GM12878 (cell line): ENCODE data around the gene EPGN. TPM values are rescaled to one million over a fixed set of nuclear protein-coding genes. Genes with fewer than 3 reads are reported as not detected.

Experiments used
- ATAC-seq: fragments of 200-7000 bp; cut with Tn5 transposase; 3 replicates; pipeline ENCODE4 v1.9.1; 2020; ENCODE audit warnings: mild to moderate bottlenecking, moderate library complexity
- BruUV-seq: library from RNA; stranded (reverse); fragments of 400-500 nt; replicated peaks from 2 replicates; lab custom pipeline; 2021; lab: Mats Ljungman, UMichigan
- CTCF ChIA-PET: fragments of 300-600 bp; sonication (Branson Sonifier 250); formaldehyde crosslinking; extraction: SDS; loops from one replicate; lab custom pipeline; 2021; ENCODE audit warnings: inconsistent platforms; lab: Yijun Ruan, JAX
- POLR2A ChIA-PET: fragments of 350-600 bp; formaldehyde crosslinking; extraction: SDS; loops from one replicate; lab custom pipeline; 2021; ENCODE audit warnings: inconsistent platforms; lab: Charles Lee
- RAD21 ChIA-PET: fragments of 300-600 bp; sonication (Branson Sonifier 250); formaldehyde crosslinking; loops from one replicate; lab custom pipeline; 2023; ENCODE audit warnings: antibody characterized with exemption; ENCODE audit not compliant: unreplicated experiment; lab: Charles Lee
- SMC1A ChIA-PET: fragments of 300-600 bp; sonication (Branson Sonifier 250); formaldehyde crosslinking; loops from one replicate; lab custom pipeline; 2023; ENCODE audit not compliant: unreplicated experiment, uncharacterized antibody; lab: Charles Lee
- DNase-seq: peaks from one replicate; pipeline ENCODE4 v3.0.0-alpha.2; 2011; ENCODE audit warnings: low read depth, low spot score
- FAIRE-seq: peaks from 3 replicates; lab custom pipeline; 2011; peaks lifted over from hg19 to GRCh38; lab: Jason Lieb, UNC
- H2AFZ ChIP-seq: 2 replicates; pipeline ENCODE4 v1.6.0; 2011; ENCODE audit warnings: low read depth, low read length, control low read depth; ENCODE audit not compliant: control insufficient read depth
- H3K27ac ChIP-seq: 2 replicates; pipeline ENCODE4 v1.5.1; 2011; ENCODE audit warnings: control low read depth; ENCODE audit not compliant: control insufficient read depth, insufficient read depth
- H3K27me3 ChIP-seq, 2 experiments: replicated peaks in 1 of 2; 2 replicates each; pipeline versions ENCODE4 v1.6.0 to v1.6.1; 2011; ENCODE audit warnings: low read length in 1 of 2; ENCODE audit not compliant: control insufficient read depth in 2 of 2, insufficient read depth in 2 of 2
- H3K36me3 ChIP-seq, 2 experiments: 2 replicates each; pipeline ENCODE4 v1.5.1; 2011; ENCODE audit warnings: low read length in 1 of 2; ENCODE audit not compliant: control insufficient read depth in 2 of 2, insufficient read depth in 2 of 2
- H3K4me1 ChIP-seq: 2 replicates; pipeline ENCODE4 v1.6.1; 2011; ENCODE audit warnings: mild to moderate bottlenecking, low read length, moderate library complexity, mixed read lengths; ENCODE audit not compliant: control insufficient read depth, insufficient read depth
- H3K4me2 ChIP-seq: 2 replicates; pipeline ENCODE4 v1.6.0; 2011; ENCODE audit warnings: control low read depth; ENCODE audit not compliant: control insufficient read depth, insufficient read depth
- H3K4me3 ChIP-seq: fragments of 200-600 bp; sonication (generic); 2 replicates; pipeline ENCODE4 v1.5.1; 2016
- H3K79me2 ChIP-seq: 2 replicates; pipeline ENCODE4 v1.6.0; 2011; ENCODE audit warnings: low read length; ENCODE audit not compliant: control insufficient read depth, insufficient read depth
- H3K9ac ChIP-seq: 2 replicates; pipeline ENCODE4 v1.8.0; 2011; ENCODE audit warnings: low read length, control low read depth, mixed read lengths; ENCODE audit not compliant: control insufficient read depth, insufficient read depth
- H3K9me3 ChIP-seq: replicated peaks from 3 replicates; pipeline ENCODE4 v1.5.1; 2011; ENCODE audit warnings: mild to moderate bottlenecking, low read length; ENCODE audit not compliant: control insufficient read depth, insufficient read depth
- H4K20me1 ChIP-seq: 2 replicates; pipeline ENCODE4 v1.6.0; 2011; ENCODE audit not compliant: control insufficient read depth, insufficient read depth
- BACH1 ChIP-seq: fragments of 450-650 bp; IDR thresholded peaks from 2 replicates; pipeline ENCODE4 v1.6.1; 2017; ENCODE audit warnings: mild to moderate bottlenecking, borderline replicate concordance
- CBX3 ChIP-seq: fragments of 200-600 bp; sonication (generic); IDR thresholded peaks from 2 replicates; pipeline ENCODE4 v1.6.1; 2016; ENCODE audit warnings: low read depth, borderline replicate concordance
- DPF2 ChIP-seq: fragments of 450-650 bp; IDR thresholded peaks from 2 replicates; pipeline ENCODE4 v1.6.1; 2017; ENCODE audit warnings: mild to moderate bottlenecking
- ETV6 ChIP-seq, 2 experiments: fragments of 450-650 bp in 1 of 2; IDR thresholded peaks in 1 of 2; conservative IDR thresholded peaks in 1 of 2; 2 replicates each; pipeline ENCODE4 v1.6.1; 2014; ENCODE audit warnings: antibody characterized with exemption in 1 of 2, borderline replicate concordance in 1 of 2, low read depth in 1 of 2, mild to moderate bottlenecking in 1 of 2, moderate library complexity in 1 of 2
- EZH2 ChIP-seq: IDR thresholded peaks from 2 replicates; pipeline ENCODE4 v1.6.1; 2012; ENCODE audit warnings: low read depth, mild to moderate bottlenecking, control low read depth, inconsistent platforms, low read length, borderline replicate concordance; ENCODE audit not compliant: control insufficient read depth
- FOXM1 ChIP-seq: IDR thresholded peaks from 2 replicates; pipeline ENCODE4 v1.6.1; 2012; ENCODE audit warnings: low read depth, mild to moderate bottlenecking, inconsistent platforms, low read length, moderate library complexity
- HDAC2 ChIP-seq: fragments of 200-600 bp; sonication (generic); IDR thresholded peaks from 2 replicates; pipeline ENCODE4 v1.6.1; 2017
- MTA2 ChIP-seq: fragments of 450-650 bp; IDR thresholded peaks from 2 replicates; pipeline ENCODE4 v1.6.1; 2016; ENCODE audit warnings: low read depth, mild to moderate bottlenecking, moderate library complexity
- NR2F1 ChIP-seq: fragments of 450-650 bp; conservative IDR thresholded peaks from 2 replicates; pipeline ENCODE4 v1.6.1; 2017; ENCODE audit warnings: mild to moderate bottlenecking
- SP1 ChIP-seq: IDR thresholded peaks from one replicate; pipeline ENCODE4 v1.6.1; 2011; ENCODE audit warnings: low read depth, low read length
- USF2 ChIP-seq: IDR thresholded peaks from 2 replicates; pipeline ENCODE4 v1.6.1; 2011; ENCODE audit warnings: low read depth, low read length, improper control_type of control experiment, borderline replicate concordance
- ZBTB4 ChIP-seq: fragments of 450-650 bp; formaldehyde crosslinking; IDR thresholded peaks from 2 replicates; pipeline ENCODE4 v1.4.0; 2022; ENCODE audit warnings: mild to moderate bottlenecking, moderate library complexity
- ZNF217 ChIP-seq: fragments of 450-650 bp; IDR thresholded peaks from 2 replicates; pipeline ENCODE4 v1.6.1; 2017; ENCODE audit warnings: antibody characterized with exemption, mild to moderate bottlenecking
- WGBS: methylation state at CpG from one replicate; pipeline ENCODE4 v1.1.6; 2016; ENCODE audit warnings: low lambda C conversion rate; ENCODE audit not compliant: insufficient replicate concordance, insufficient coverage; ENCODE audit errors: missing lambda C conversion rate; 5-methylcytosine and 5-hydroxymethylcytosine counted together
- in situ Hi-C: fragments of 300-500 bp; cut with MboI; formaldehyde crosslinking; loops from 9 replicates; pipeline ENCODE4 v1.14.3; 2018; ENCODE audit warnings: mixed read lengths
- intact Hi-C: fragments of 100-400 bp; cut with micrococcal nuclease; formaldehyde crosslinking; loops from one replicate; pipeline ENCODE4 v1.14.2; 2022; ENCODE audit not compliant: unreplicated experiment
- polyA plus RNA-seq, 11 experiments: library from polyadenylated mRNA; depleted of rRNA in 4 of 11; unstranded in 6 of 11; stranded (reverse) in 5 of 11; fragments of >200 nt; fragmentation: Nextera tagmentation in 4 of 11; fragmentation: Illumina TruSeq in 1 of 11; extraction: Ambion mirVana in 4 of 11; extraction: Trizol in 1 of 11; gene quantifications; 1 replicate in 1 of 11; 2 replicates in 10 of 11; pipeline versions ENCODE4 v1.2.1 to v1.2.3, GENCODE V29; 2011 to 2016; ENCODE audit warnings: inconsistent platforms in 2 of 11, missing spikeins in 2 of 11, low read depth in 1 of 11
- total RNA-seq, 4 experiments: library from RNA; depleted of rRNA in 3 of 4; stranded (reverse); fragments of >200 nt in 3 of 4; fragmentation: Illumina TruSeq in 1 of 4; extraction: Trizol in 1 of 4; gene quantifications; 2 replicates each; pipeline versions ENCODE4 v1.2.1 to v1.2.3, GENCODE V29; 2013 to 2021
- TF ChIP-seq, protein P1 (sequence below): fragments of 450-650 bp; conservative IDR thresholded peaks from 2 replicates; pipeline ENCODE4 v1.6.1; 2017; ENCODE audit warnings: mild to moderate bottlenecking, moderate library complexity

The EPGN gene
- total and polyA plus RNA-seq, 10 of the 15 experiments (the other 5 are each of a cell fraction or from before 2014, with no cell fraction given), result 0.06 to 0.54 (median 0.28) TPM; not detected in 6

GRCh38 chr4:74328501-74328900, 20.2 kb downstream of the EPGN start:
- H4K20me1 ChIP-seq, result no peaks in the 10 kb centered on the region
- 0% methylated on average over 1 of the region's 1 CpG for WGBS
- TF ChIP-seq NR2F1, result no peak
- TF ChIP-seq CBX3, result no peak
- no peak for TF ChIP-seq EZH2
- no peak for TF ChIP-seq MTA2
- no peak for TF ChIP-seq BACH1
- TF ChIP-seq FOXM1, result no peak
- no peak for TF ChIP-seq HDAC2
- TF ChIP-seq, protein P1, sequence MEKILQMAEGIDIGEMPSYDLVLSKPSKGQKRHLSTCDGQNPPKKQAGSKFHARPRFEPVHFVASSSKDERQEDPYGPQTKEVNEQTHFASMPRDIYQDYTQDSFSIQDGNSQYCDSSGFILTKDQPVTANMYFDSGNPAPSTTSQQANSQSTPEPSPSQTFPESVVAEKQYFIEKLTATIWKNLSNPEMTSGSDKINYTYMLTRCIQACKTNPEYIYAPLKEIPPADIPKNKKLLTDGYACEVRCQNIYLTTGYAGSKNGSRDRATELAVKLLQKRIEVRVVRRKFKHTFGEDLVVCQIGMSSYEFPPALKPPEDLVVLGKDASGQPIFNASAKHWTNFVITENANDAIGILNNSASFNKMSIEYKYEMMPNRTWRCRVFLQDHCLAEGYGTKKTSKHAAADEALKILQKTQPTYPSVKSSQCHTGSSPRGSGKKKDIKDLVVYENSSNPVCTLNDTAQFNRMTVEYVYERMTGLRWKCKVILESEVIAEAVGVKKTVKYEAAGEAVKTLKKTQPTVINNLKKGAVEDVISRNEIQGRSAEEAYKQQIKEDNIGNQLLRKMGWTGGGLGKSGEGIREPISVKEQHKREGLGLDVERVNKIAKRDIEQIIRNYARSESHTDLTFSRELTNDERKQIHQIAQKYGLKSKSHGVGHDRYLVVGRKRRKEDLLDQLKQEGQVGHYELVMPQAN, result no peak
- TF ChIP-seq DPF2, result no peak
- no peak for TF ChIP-seq ZNF217
- no peak for TF ChIP-seq SP1
- no peak for TF ChIP-seq ZBTB4
- no peak for TF ChIP-seq ETV6 (conservative IDR thresholded peaks at IDR 0.05 in 1 of 2, IDR thresholded peaks at IDR 0.05 in 1 of 2; ENCODE audit: borderline replicate concordance in 1 of 2, low read depth in 1 of 2)
- no peak for TF ChIP-seq USF2
- H3K27me3 ChIP-seq, result no peaks in the 10 kb centered on the region; a peak in 1 of 4 replicates
- DNase-seq, result no peak
- in situ Hi-C loops (no loop called here), intact Hi-C loops (no loop called here)
- ChIA-PET CTCF (interaction anchor here (1.3 to 1.4 kb wide), 3 partner anchors 10 to 347 kb away, joined by 3 to 5 read pairs (median 4); no protein-coding TSS in a partner anchor), POLR2A (no interaction called here), SMC1A (interaction anchor here (1.2 to 1.6 kb wide), 2 partner anchors 42 to 131 kb away, joined by 4 read pairs; no protein-coding TSS in a partner anchor), RAD21 (no interaction called here)
- no peaks in the 10 kb centered on the region for H3K4me1 ChIP-seq
- BruUV-seq, result no TSS peak
- no peak overlapping the region for H3K9ac ChIP-seq
- H3K36me3 ChIP-seq, result no peaks in the 10 kb centered on the region
- H2AFZ ChIP-seq, result no peak overlapping the region
- H3K4me2 ChIP-seq, result no peak overlapping the region
- no peak overlapping the region for H3K4me3 ChIP-seq
- no peaks in the 10 kb centered on the region for H3K79me2 ChIP-seq
- H3K27ac ChIP-seq, result no peak overlapping the region
- no peak for ATAC-seq
- no peaks in the 10 kb centered on the region for H3K9me3 ChIP-seq
- FAIRE-seq, result no peak
